HepG2 (cell line): Measurements from ENCODE around the gene CMIP. TPM values are rescaled to one million over a fixed set of nuclear protein-coding genes. Genes with fewer than 3 reads are reported as not detected.

Source experiments
- AGO2 ChIP-seq: fragments of 200-400 bp; formaldehyde crosslinking; optimal IDR thresholded peaks from 2 replicates; pipeline ENCODE3; 2017; ENCODE audit warnings: mild to moderate bottlenecking, low read depth, low read length, moderate library complexity
- CEBPB ChIP-seq: IDR thresholded peaks from 2 replicates; pipeline ENCODE4 v1.6.1; 2011; ENCODE audit warnings: low read depth, low read length, improper control_type of control experiment, borderline replicate concordance
- FOXA3 ChIP-seq: IDR thresholded peaks from 2 replicates; pipeline ENCODE4 v1.6.1; 2016; ENCODE audit warnings: missing genetic modification reagents, missing compliant biosample characterization
- NAIF1 ChIP-seq: sonication (generic); formaldehyde crosslinking; IDR thresholded peaks from 2 replicates; pipeline ENCODE4 v1.5.0; 2020; ENCODE audit warnings: mild to moderate bottlenecking, missing genetic modification reagents, borderline replicate concordance
- NBN ChIP-seq: fragments of 450-650 bp; conservative IDR thresholded peaks from 2 replicates; pipeline ENCODE4 v1.6.1; 2017
- PHF21A ChIP-seq: sonication (generic); formaldehyde crosslinking; IDR thresholded peaks from 2 replicates; pipeline ENCODE4 v1.5.0; 2020; ENCODE audit warnings: mild to moderate bottlenecking, missing genetic modification reagents
- RBAK ChIP-seq: sonication (generic); formaldehyde crosslinking; IDR thresholded peaks from 2 replicates; pipeline ENCODE4 v1.5.1; 2020; ENCODE audit warnings: mild to moderate bottlenecking, missing genetic modification reagents
- RFXAP ChIP-seq: sonication (generic); formaldehyde crosslinking; IDR thresholded peaks from 2 replicates; pipeline ENCODE4 v1.4.0; 2020; ENCODE audit warnings: missing genetic modification reagents, borderline replicate concordance
- SALL2 ChIP-seq: sonication (generic); formaldehyde crosslinking; IDR thresholded peaks from 2 replicates; pipeline ENCODE4 v1.8.1; 2023; ENCODE audit warnings: mild to moderate bottlenecking, missing genetic modification reagents, inconsistent platforms
- SMC3 ChIP-seq: IDR thresholded peaks from 2 replicates; pipeline ENCODE4 v1.6.1; 2011; ENCODE audit warnings: low read length, improper control_type of control experiment
- SPEN ChIP-seq: sonication (generic); formaldehyde crosslinking; IDR thresholded peaks from 2 replicates; pipeline ENCODE4 v1.5.1; 2020; ENCODE audit warnings: low read depth, mild to moderate bottlenecking, missing genetic modification reagents
- TAF15 ChIP-seq: fragments of 200-400 bp; formaldehyde crosslinking; IDR thresholded peaks from one replicate; pipeline ENCODE4 v1.6.1; 2018; ENCODE audit warnings: mild to moderate bottlenecking, low read depth, low read length; ENCODE audit not compliant: poor library complexity, severe bottlenecking
- TEAD3 ChIP-seq: optimal IDR thresholded peaks from 2 replicates; pipeline ENCODE3; 2016; ENCODE audit warnings: borderline replicate concordance
- YEATS4 ChIP-seq: sonication (generic); formaldehyde crosslinking; IDR thresholded peaks from 2 replicates; pipeline ENCODE4 v1.4.0; 2020; ENCODE audit warnings: missing genetic modification reagents, borderline replicate concordance
- ZKSCAN8 ChIP-seq: IDR thresholded peaks from 2 replicates; pipeline ENCODE4 v1.6.1; 2016; ENCODE audit warnings: borderline replicate concordance, missing genetic modification reagents, missing compliant biosample characterization
- ZMYM3 ChIP-seq: sonication (generic); formaldehyde crosslinking; IDR thresholded peaks from 2 replicates; pipeline ENCODE4 v1.5.1; 2020; ENCODE audit warnings: mild to moderate bottlenecking, missing genetic modification reagents
- ZNF225 ChIP-seq: sonication (generic); formaldehyde crosslinking; IDR thresholded peaks from 2 replicates; pipeline ENCODE4 v1.4.0; 2020; ENCODE audit warnings: mild to moderate bottlenecking, missing genetic modification reagents
- ZNF614 ChIP-seq: IDR thresholded peaks from 2 replicates; pipeline ENCODE4 v1.6.1; 2018; ENCODE audit warnings: missing biosample characterization, missing genetic modification reagents, inconsistent platforms, borderline replicate concordance
- ZNF761 ChIP-seq: sonication (generic); formaldehyde crosslinking; conservative IDR thresholded peaks from 2 replicates; pipeline ENCODE4 v1.4.0; 2020; ENCODE audit warnings: mild to moderate bottlenecking, missing genetic modification reagents
- ZNF883 ChIP-seq: sonication (generic); formaldehyde crosslinking; IDR thresholded peaks from 2 replicates; pipeline ENCODE4 v1.5.1; 2020; ENCODE audit warnings: mild to moderate bottlenecking, missing genetic modification reagents; ENCODE audit errors: not compliant biosample characterization
- polyA plus RNA-seq, 8 experiments: library from polyadenylated mRNA; depleted of rRNA in 3 of 8; stranded (reverse) in 7 of 8; unstranded in 1 of 8; fragments of >200 nt; fragmentation: Illumina TruSeq in 4 of 8; extraction: Trizol in 4 of 8; gene quantifications; 2 replicates each; pipeline versions ENCODE4 v1.2.1 to v1.2.3, GENCODE V29; 2011 to 2016; ENCODE audit warnings: low read depth in 4 of 8, missing spikeins in 1 of 8, mixed read lengths in 1 of 8; ENCODE audit not compliant: insufficient read depth in 1 of 8
- total RNA-seq, 5 experiments: library from RNA; depleted of rRNA; stranded (reverse); fragments of >200 nt; fragmentation: Illumina TruSeq; extraction: Trizol; gene quantifications; 2 replicates each; pipeline ENCODE4 v1.2.3, GENCODE V29; 2016; ENCODE audit warnings: low read depth in 1 of 5
- TF ChIP-seq, protein P1 (sequence below): sonication (generic); formaldehyde crosslinking; IDR thresholded peaks from 2 replicates; pipeline ENCODE4 v1.9.0; 2022; ENCODE audit warnings: missing genetic modification reagents, mild to moderate bottlenecking, borderline replicate concordance
- TF ChIP-seq, protein P2 (sequence below): sonication (generic); formaldehyde crosslinking; IDR thresholded peaks from 2 replicates; pipeline ENCODE4 v1.5.1; 2020; ENCODE audit warnings: missing genetic modification reagents, mild to moderate bottlenecking, borderline replicate concordance
- TF ChIP-seq, protein P3 (sequence below): sonication (generic); formaldehyde crosslinking; IDR thresholded peaks from 2 replicates; pipeline ENCODE4 v1.4.0; 2020; ENCODE audit warnings: missing genetic modification reagents

Gene CMIP
- total and polyA plus RNA-seq, 2 of the 13 experiments (the other 11 are each of a cell fraction or from before 2014, with no cell fraction given): 10.9 to 18.1 TPM

DNA sequence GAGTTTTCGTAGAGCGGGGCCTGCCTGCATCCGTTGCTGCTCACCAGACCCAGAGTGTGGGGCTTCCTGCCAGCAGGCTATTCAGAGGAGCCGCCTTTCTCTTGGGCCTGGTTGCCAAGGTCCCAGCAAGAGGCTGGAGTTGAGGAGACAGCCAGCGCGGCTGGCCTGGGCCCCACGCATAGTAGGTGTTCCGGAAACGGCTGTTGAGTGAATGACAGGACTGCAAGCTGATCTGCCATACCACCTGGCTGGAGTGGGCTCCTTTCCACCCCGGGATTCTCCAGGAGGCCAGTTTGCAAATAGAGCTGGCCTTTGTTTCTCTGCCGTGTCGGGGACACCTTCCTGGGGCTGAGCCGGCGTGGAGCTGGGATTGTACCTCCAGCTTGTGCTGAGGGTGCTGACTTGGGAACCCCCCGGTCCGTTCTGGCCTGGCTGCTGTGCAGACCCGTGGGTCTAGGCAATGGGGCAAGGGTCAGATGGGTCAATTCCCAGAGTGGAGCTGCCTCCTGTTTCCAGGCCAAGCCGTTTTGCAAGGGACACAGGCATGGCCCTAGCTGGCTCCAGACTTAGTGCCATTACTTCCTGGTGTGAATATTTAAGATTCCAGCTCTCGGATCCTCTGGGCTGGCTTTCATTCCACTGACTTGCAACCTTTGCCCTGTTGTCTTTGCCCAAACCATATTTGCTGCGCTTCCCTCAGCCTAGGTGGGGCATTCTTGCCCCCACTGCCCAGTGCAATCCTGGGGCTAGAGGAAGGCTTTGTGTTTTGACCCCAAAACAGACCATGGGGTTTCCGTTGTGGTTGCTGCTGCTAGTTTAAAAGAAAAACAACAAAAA lies 68.8 kb downstream of the CMIP start (continued):
- TF ChIP-seq, protein P1, sequence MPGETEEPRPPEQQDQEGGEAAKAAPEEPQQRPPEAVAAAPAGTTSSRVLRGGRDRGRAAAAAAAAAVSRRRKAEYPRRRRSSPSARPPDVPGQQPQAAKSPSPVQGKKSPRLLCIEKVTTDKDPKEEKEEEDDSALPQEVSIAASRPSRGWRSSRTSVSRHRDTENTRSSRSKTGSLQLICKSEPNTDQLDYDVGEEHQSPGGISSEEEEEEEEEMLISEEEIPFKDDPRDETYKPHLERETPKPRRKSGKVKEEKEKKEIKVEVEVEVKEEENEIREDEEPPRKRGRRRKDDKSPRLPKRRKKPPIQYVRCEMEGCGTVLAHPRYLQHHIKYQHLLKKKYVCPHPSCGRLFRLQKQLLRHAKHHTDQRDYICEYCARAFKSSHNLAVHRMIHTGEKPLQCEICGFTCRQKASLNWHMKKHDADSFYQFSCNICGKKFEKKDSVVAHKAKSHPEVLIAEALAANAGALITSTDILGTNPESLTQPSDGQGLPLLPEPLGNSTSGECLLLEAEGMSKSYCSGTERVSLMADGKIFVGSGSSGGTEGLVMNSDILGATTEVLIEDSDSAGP: peak; percentile 64; the same call in 1 of the 2 replicates
- TF ChIP-seq PHF21A (peak; percentile 83), NBN (no peak), ZKSCAN8 (CRISPR knock-in tag) (peak; percentile 53; the same call in 1 of the 2 replicates), ZNF225 (CRISPR knock-in tag) (peak; percentile 0; the same call in 1 of the 2 replicates), SMC3 (0 out of 2 replicates have a peak, but pooled peaks have one; percentile 23), TEAD3 (peak; percentile 98), RFXAP (CRISPR knock-in tag) (peak; percentile 63; the same call in 1 of the 2 replicates), CEBPB (peak; percentile 66; the same call in 1 of the 2 replicates), SPEN (CRISPR knock-in tag) (peak; percentile 26; the same call in 1 of the 2 replicates), YEATS4 (peak; percentile 24; the same call in 1 of the 2 replicates), ZNF761 (0 out of 2 replicates have a peak, but pooled peaks have one; percentile 45), TAF15 (no peak), ZNF883 (peak; percentile 40), NAIF1 (CRISPR knock-in tag) (no peak), SALL2 (CRISPR knock-in tag) (no peak), ZMYM3 (CRISPR knock-in tag) (peak; percentile 66), AGO2 (peak; percentile 58), ZNF614 (CRISPR knock-in tag) (peak; percentile 57; the same call in 1 of the 2 replicates), RBAK (CRISPR knock-in tag) (no peak), FOXA3 (CRISPR knock-in tag) (peak; percentile 75)
- TF ChIP-seq, protein P2, sequence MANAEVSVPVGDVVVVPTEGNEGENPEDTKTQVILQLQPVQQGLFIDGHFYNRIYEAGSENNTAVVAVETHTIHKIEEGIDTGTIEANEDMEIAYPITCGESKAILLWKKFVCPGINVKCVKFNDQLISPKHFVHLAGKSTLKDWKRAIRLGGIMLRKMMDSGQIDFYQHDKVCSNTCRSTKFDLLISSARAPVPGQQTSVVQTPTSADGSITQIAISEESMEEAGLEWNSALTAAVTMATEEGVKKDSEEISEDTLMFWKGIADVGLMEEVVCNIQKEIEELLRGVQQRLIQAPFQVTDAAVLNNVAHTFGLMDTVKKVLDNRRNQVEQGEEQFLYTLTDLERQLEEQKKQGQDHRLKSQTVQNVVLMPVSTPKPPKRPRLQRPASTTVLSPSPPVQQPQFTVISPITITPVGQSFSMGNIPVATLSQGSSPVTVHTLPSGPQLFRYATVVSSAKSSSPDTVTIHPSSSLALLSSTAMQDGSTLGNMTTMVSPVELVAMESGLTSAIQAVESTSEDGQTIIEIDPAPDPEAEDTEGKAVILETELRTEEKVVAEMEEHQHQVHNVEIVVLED (CRISPR knock-in tag): peak; percentile 55; the same call in 1 of the 2 replicates
- TF ChIP-seq, protein P3, sequence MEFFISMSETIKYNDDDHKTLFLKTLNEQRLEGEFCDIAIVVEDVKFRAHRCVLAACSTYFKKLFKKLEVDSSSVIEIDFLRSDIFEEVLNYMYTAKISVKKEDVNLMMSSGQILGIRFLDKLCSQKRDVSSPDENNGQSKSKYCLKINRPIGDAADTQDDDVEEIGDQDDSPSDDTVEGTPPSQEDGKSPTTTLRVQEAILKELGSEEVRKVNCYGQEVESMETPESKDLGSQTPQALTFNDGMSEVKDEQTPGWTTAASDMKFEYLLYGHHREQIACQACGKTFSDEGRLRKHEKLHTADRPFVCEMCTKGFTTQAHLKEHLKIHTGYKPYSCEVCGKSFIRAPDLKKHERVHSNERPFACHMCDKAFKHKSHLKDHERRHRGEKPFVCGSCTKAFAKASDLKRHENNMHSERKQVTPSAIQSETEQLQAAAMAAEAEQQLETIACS (CRISPR knock-in tag): no peak
